ENCODE data around the gene AKAP6.
A peak's percentile ranks its signal among the peaks of the same experiment; 100 is the strongest.
"Not testable (repeated sequence)": the region's sequence is repeated elsewhere in the genome, so short reads cannot be mapped to it uniquely, and the experiment has no call there.

Gene AKAP6

GRCh38 chr14:32545095-32545494, 216.0 kb downstream of the AKAP6 start:
- no peak for DNase-seq

- no peak for DNase-seq
Observed at GRCh38 chr14:32545506-32546210, 216.6 kb downstream of the AKAP6 start.

GRCh38 chr14:32546246-32546645, 217.1 kb downstream of the AKAP6 start:
- DNase-seq = no peak

GRCh38 chr14:32552766-32553165, 223.7 kb downstream of the AKAP6 start:
- no peak for DNase-seq

GRCh38 chr14:32559048-32559447, 229.9 kb downstream of the AKAP6 start:
- DNase-seq = no peak

GRCh38 chr14:32559590-32559989, 230.5 kb downstream of the AKAP6 start:
- peak; percentile 64 for DNase-seq

- DNase-seq = peak; percentile 80
Observed at GRCh38 chr14:32560209-32560857, 231.2 kb downstream of the AKAP6 start.

GRCh38 chr14:32561520-32561919, 232.4 kb downstream of the AKAP6 start:
- no peak for DNase-seq

- DNase-seq = no peak
Observed at GRCh38 chr14:32564596-32564995, 235.5 kb downstream of the AKAP6 start.

- peak; percentile 69 for DNase-seq
Observed at GRCh38 chr14:32565256-32565655, 236.2 kb downstream of the AKAP6 start.

GRCh38 chr14:32567543-32568384, 238.7 kb downstream of the AKAP6 start:
- DNase-seq = no peak

- DNase-seq = no peak
Observed at GRCh38 chr14:32571551-32571950, 242.5 kb downstream of the AKAP6 start.

- DNase-seq = no peak
Observed at GRCh38 chr14:32571995-32572866, 243.1 kb downstream of the AKAP6 start.

GRCh38 chr14:32572867-32573150, 243.7 kb downstream of the AKAP6 start:
- peak; percentile 38 for DNase-seq

GRCh38 chr14:32574269-32574668, 245.2 kb downstream of the AKAP6 start:
- DNase-seq = no peak

GRCh38 chr14:32576088-32576795, 247.1 kb downstream of the AKAP6 start:
- DNase-seq = peak; percentile 67

GRCh38 chr14:32576977-32577376, 247.9 kb downstream of the AKAP6 start:
- no peak for DNase-seq

GRCh38 chr14:32578181-32578580, 249.1 kb downstream of the AKAP6 start:
- DNase-seq = no peak

GRCh38 chr14:32583427-32583826, 254.3 kb downstream of the AKAP6 start:
- DNase-seq = not testable (repeated sequence)

- DNase-seq = no peak
Observed at GRCh38 chr14:32584079-32584478, 255.0 kb downstream of the AKAP6 start.

GRCh38 chr14:32587461-32587860, 258.4 kb downstream of the AKAP6 start:
- DNase-seq = no peak

Data from NCI-H82 (cell line).